ENCODE data around the gene IL9.
"Not testable (repeated sequence)": the region's sequence is repeated elsewhere in the genome, so short reads cannot be mapped to it uniquely, and the experiment has no call there.

IL9 gene

GRCh38 chr5:135867599-135867998 is 28.0 kb downstream of the IL9 start:
- DNase-seq (ENCODE audit: low spot score) = no peak

DNA sequence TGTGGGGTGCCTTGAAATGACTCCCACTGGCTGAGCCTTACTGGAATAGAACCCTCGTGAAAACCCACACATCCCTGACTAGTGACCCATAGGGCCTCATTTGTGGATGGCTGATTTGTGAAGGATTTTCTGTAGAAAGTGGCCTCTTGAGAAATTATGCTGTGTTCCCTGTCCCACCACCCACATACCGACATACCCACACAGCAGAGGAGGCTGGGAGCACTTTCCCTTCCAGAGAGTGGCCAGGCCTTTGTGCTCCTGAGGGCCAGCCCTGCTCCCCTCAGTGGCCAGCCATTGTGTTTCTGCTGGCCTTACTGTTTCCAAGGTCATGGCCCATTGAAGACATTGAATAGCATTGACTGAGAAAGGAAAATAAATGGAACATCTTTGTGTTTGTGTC is 29.6 kb downstream of the IL9 start:
- DNase-seq (ENCODE audit: low spot score) = no peak

- no peak for DNase-seq (ENCODE audit: low spot score)
Observed at GRCh38 chr5:135864503-135865435, 30.9 kb downstream of the IL9 start.

DNA sequence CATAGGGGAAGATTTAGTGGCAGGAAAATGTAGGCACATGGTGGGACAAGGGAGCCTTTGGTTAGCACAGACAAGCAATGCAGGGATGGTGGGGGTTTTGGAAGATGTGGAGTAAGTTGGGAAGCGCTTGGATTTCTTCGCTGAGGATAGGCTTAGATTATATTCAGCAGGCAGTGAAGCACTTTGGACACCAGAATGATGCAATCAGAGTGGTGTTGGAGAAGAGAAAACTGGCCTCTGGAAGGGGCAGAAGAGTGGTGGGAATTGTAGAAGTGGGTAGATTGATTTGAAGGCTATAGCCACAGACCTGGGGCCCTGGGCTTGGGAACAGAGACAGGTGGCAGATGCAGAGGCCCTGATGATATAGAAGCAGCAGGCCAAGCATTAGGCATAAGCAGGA is 32.9 kb downstream of the IL9 start:
- DNase-seq (ENCODE audit: low spot score) = no peak

GRCh38 chr5:135862086-135862485 is 33.6 kb downstream of the IL9 start:
- DNase-seq (ENCODE audit: low spot score) = no peak

- no peak for DNase-seq (ENCODE audit: low spot score)
Observed at GRCh38 chr5:135861641-135862040, 34.0 kb downstream of the IL9 start.

DNA sequence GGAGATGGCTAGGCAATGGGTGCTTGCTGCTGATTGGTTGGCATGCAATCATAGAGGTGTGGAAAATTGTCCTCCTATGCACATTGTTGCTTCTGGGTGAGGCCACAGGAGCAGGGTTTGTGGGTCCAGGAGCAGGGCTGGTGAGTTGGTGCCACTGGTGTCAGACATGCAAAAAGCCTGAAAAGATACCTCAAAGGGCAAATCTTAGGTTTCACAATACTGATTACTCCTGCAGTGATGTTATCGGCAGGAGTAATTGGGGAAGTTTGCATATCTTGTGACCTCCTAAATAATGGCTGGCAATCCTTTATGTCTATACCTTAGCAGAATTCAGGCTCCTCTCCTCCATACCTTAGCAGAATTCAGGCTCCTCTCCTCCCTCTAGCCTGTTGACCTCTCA is 36.0 kb downstream of the IL9 start:
- DNase-seq (ENCODE audit: low spot score) = no peak

DNA sequence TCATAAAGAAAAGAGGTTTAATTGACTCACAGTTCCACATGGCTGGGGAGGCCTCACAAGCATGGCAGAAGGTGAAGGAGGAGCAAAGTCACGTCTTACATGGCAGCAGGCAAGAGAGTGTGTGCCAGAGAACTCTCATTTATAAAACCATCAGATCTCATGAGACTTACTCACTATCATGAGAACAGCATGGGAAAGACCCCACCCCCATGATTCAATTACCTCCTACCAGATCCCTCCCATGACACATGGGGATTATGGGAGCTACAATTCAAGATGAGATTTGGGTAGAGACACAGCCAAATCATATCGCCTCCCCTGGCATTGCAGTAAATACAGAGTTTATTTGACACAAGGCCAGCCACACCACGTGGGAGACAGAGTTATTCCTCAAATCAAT is 36.5 kb downstream of the IL9 start:
- not testable (repeated sequence) for DNase-seq (ENCODE audit: low spot score)

GRCh38 chr5:135857630-135858311 is 37.9 kb downstream of the IL9 start:
- no peak for DNase-seq (ENCODE audit: low spot score)

DNA sequence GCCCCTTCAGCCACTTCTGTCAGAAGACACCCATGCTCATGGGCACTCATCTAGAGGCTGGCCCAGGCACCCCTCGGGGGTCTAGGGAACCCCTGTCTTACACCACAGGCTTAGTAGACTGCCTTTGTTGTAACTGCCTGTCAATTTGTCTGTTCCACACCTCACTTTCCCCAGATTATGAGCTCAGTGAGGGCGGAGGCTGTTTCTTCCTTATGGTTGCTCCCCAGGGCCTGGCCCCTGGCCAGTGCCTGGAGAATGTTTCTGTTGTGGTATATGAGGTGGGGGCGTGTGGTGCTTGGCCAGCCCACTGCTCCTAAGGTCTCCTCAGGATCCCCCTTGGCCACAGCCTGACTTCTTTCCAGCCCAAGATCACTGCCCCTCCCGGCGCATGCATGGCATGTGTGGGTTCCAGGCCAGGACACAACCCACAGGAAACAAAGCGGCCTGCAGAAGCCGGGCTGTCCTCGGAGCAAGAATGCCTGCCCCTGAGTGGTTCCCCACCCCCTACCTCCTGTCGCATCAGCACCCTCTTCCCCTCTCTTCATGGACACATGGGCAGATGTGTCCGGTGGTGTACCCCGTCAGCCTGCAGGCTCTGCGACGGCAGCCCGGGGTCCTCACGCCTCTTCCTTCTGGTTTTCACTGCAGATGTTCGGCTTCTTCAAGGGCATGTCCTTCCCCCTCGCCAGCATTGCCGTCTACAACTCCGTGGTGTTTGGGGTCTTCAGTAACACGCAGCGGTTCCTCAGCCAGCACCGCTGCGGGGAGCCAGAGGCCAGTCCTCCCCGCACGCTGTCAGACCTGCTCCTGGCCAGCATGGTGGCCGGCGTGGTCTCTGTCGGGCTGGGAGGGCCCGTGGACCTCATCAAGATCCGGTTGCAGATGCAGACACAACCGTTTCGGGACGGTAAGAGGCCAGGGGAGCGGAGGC is 43.5 kb downstream of the IL9 start:
- no peak for DNase-seq (ENCODE audit: low spot score)

GRCh38 chr5:135851186-135851914 is 44.3 kb downstream of the IL9 start:
- no peak for DNase-seq (ENCODE audit: low spot score)

DNA sequence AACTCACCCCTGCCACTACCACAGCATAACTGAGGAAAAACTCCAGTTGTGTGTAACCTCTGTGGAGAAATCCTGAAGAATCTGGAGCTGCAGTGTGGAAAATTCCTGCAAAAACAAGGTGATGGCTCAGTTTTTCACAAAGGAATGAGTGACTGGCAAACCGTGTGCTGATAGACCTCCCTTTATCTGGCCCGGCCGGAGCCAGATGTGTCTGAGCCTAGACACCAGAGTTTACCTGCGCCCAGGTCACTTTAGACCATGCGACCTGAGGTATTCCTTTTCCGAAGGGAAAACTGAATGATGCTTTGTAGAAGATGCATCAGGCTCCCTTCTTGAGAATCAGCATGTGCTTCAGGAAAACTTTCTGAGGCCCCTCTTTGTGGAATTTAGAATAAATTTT is 45.0 kb downstream of the IL9 start:
- no peak for DNase-seq (ENCODE audit: low spot score)

GRCh38 chr5:135850231-135850630 is 45.4 kb downstream of the IL9 start:
- no peak for DNase-seq (ENCODE audit: low spot score)

GRCh38 chr5:135847976-135848375 is 47.7 kb downstream of the IL9 start:
- DNase-seq (ENCODE audit: low spot score) = no peak

DNA sequence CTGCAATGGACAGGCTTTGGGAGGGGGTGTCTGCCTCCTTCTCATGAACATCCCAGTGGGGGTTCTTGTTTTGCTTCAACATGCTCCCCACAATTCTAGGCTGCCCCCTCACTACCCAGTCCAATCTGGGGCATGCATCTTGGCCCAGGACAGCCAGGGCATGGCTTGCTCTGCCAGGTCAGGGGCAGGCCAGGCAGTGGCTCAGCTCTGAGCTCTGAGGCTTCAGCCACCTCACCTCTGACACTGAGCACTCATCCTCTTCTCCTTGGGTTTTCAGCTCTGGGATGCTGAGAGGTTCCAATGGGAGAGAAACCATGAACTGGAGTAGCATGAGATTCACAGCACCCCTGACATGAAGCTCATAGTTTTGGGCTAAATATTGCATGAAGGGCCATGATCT is 49.3 kb downstream of the IL9 start:
- DNase-seq (ENCODE audit: low spot score) = peak; percentile 14

DNA sequence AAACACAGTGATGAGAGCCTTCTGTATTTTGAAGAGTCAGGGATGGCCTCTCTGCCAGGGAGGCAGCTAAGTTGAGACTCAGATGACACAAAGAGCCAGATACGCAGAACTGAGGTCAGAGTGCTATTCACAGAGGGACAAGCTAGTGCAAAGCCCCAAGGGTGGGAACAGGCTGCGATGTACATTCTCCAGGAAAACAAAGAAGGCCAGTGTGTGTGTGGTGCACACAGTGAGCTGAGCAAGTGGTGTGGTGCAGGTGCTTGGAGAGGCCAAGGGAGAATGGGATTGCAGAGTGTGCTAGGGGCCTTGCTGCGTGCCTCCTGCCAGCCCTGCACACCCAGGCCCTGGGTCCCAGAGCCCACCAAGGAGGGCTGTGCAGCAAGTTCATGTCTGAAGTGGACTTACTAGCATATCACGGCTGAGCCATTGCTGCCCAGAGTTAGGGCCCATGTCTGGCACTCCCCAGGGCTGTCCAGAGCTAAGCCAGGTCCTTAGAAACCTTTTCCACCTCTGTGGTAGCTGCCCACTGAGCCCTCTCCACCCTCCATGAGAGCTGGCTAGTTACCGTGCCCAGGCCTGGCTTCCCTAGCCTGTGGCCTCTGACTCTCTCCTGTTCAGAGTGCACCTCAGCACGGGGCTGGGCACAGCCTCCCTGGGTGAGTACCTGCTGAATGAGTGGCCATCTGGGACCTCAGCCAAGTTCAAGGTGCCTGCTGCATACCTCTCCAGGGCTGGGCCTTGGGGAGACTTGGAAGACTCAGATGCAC is 51.9 kb downstream of the IL9 start:
- no peak for DNase-seq (ENCODE audit: low spot score)

GRCh38 chr5:135842737-135843136 is 52.9 kb downstream of the IL9 start:
- no peak for DNase-seq (ENCODE audit: low spot score)
